Thyroid gland (tissue), 4 donors: ENCODE results near the gene PHACTR4. TPM values are rescaled to one million over a fixed set of nuclear protein-coding genes. Genes with fewer than 3 reads are reported as not detected.

Source experiments
- DNase-seq, 2 donors: peaks; one replicate each; pipeline ENCODE4 v3.0.0-alpha.2; 2019
- H3K27ac ChIP-seq, 3 donors: fragments of 200-600 bp; sonication (generic); 1 replicate in 2 of 3; 2 replicates in 1 of 3; pipeline ENCODE4 v1.5.1; 2016 to 2019; ENCODE audit warnings: mild to moderate bottlenecking in 1 of 3, moderate library complexity in 1 of 3
- H3K27me3 ChIP-seq: fragments of 200-600 bp; sonication (generic); one replicate; pipeline ENCODE4 v1.5.1; 2019
- H3K36me3 ChIP-seq, 2 donors: fragments of 200-600 bp; sonication (generic); one replicate each; pipeline ENCODE4 v1.5.1; 2016 to 2019
- H3K4me1 ChIP-seq, 2 donors: fragments of 200-600 bp; sonication (generic); one replicate each; pipeline ENCODE4 v1.5.1; 2017 to 2019
- H3K4me3 ChIP-seq, 3 donors: fragments of 200-600 bp; sonication (generic); replicated peaks in 1 of 3; 1 replicate in 2 of 3; 2 replicates in 1 of 3; pipeline ENCODE4 v1.5.1; 2016; ENCODE audit warnings: mild to moderate bottlenecking in 1 of 3
- H3K9me3 ChIP-seq: fragments of 200-600 bp; sonication (generic); one replicate; pipeline ENCODE4 v1.5.1; 2017
- POLR2A ChIP-seq, 2 donors: fragments of 450-650 bp; IDR thresholded peaks; one replicate each; pipeline ENCODE4 v1.6.1; 2017; ENCODE audit warnings: antibody characterized with exemption in 2 of 2, mild to moderate bottlenecking in 2 of 2, moderate library complexity in 1 of 2
- WGBS, 2 donors: methylation state at CpG; one replicate each; pipeline ENCODE4 v1.1.5; 2017; 5-methylcytosine and 5-hydroxymethylcytosine counted together
- intact Hi-C: fragments of 100-400 bp; cut with DNase I; formaldehyde crosslinking; loops from one replicate; pipeline ENCODE4 v1.15.1; 2023
- total RNA-seq, 4 donors: library from RNA; depleted of rRNA; stranded (reverse); fragments of >200 nt; gene quantifications; one replicate each; pipeline ENCODE4 v1.2.3, GENCODE V29; 2016
- TF ChIP-seq, protein P1 (sequence below), 6 experiments: fragments of 200-600 bp in 3 of 6; fragments of 450-650 bp in 3 of 6; sonication (generic) in 3 of 6; IDR thresholded peaks; one replicate each; pipeline ENCODE4 v1.5.1; 2016 to 2019; ENCODE audit warnings: antibody characterized with exemption in 6 of 6, mild to moderate bottlenecking in 2 of 6, inconsistent platforms in 1 of 6, moderate library complexity in 1 of 6

Gene PHACTR4
- total RNA-seq, 4 donors from 2014 or later = 25.9 to 31.2 (median 27.8) TPM

GRCh38 chr1:28480308-28480707 is 110.8 kb downstream of the PHACTR4 start:
- H3K36me3 ChIP-seq = peaks cover 9 to 16% of the 10 kb centered on the region in 2 donors
- H3K4me3 ChIP-seq = no peak overlapping the region
- TF ChIP-seq POLR2A (IDR thresholded peaks at IDR 0.05) = no peak
- TF ChIP-seq, protein P1, sequence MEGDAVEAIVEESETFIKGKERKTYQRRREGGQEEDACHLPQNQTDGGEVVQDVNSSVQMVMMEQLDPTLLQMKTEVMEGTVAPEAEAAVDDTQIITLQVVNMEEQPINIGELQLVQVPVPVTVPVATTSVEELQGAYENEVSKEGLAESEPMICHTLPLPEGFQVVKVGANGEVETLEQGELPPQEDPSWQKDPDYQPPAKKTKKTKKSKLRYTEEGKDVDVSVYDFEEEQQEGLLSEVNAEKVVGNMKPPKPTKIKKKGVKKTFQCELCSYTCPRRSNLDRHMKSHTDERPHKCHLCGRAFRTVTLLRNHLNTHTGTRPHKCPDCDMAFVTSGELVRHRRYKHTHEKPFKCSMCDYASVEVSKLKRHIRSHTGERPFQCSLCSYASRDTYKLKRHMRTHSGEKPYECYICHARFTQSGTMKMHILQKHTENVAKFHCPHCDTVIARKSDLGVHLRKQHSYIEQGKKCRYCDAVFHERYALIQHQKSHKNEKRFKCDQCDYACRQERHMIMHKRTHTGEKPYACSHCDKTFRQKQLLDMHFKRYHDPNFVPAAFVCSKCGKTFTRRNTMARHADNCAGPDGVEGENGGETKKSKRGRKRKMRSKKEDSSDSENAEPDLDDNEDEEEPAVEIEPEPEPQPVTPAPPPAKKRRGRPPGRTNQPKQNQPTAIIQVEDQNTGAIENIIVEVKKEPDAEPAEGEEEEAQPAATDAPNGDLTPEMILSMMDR (IDR thresholded peaks at IDR 0.05) = no peak
- intact Hi-C loops = no loop called here
- peak; percentile 55 to 71 for DNase-seq
- H3K27ac ChIP-seq = peak overlapping the region; percentile 70 to 84 (median 82)
- no peaks in the 10 kb centered on the region for H3K9me3 ChIP-seq
- no peaks in the 10 kb centered on the region for H3K27me3 ChIP-seq
- 38 to 49% methylated on average over 5 of the region's 5 CpGs for WGBS, 2 donors
- H3K4me1 ChIP-seq = peaks cover 3 to 12% of the 10 kb centered on the region in 2 donors

- no peak overlapping the region for H3K4me3 ChIP-seq
- H3K27ac ChIP-seq = no peak overlapping the region
- DNase-seq = no peak
- intact Hi-C loops = no loop called here
- H3K36me3 ChIP-seq = peaks cover 6 to 21% of the 10 kb centered on the region in 2 donors
- H3K9me3 ChIP-seq = no peaks in the 10 kb centered on the region
- no peak for TF ChIP-seq POLR2A (IDR thresholded peaks at IDR 0.05)
- H3K4me1 ChIP-seq = peaks cover 3 to 12% of the 10 kb centered on the region in 2 donors
- 64 to 99% methylated on average over 3 of the region's 3 CpGs for WGBS, 2 donors
- H3K27me3 ChIP-seq = no peaks in the 10 kb centered on the region
These were observed 112.6 kb downstream of the PHACTR4 start for GRCh38 chr1:28482138-28482537.

DNA sequence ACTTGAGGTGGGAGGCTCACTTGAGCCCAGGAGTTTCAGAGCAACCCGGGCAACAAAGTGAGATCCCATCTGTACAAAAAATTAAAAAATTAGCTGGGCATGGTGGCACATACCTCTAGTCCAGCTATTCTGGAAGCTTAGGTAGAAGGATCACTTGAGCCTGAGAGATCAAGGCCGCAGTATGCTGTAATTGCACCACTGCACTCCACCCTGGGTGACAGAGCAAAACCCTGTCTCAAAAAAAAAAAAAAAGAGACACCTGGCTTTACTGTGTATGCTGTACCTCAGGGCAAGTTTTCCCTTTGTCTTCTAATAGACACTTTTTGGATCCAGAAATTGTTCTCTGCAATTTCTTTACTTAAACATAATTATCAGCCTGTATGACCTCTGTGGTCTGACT is 113.2 kb downstream of the PHACTR4 start:
- intact Hi-C loops = no loop called here
- Histone ChIP-seq H3K36me3 (peaks cover 0 to 15% of the 10 kb centered on the region in 2 donors), H3K4me3 (no peak overlapping the region), H3K27me3 (no peaks in the 10 kb centered on the region), H3K27ac (no peak overlapping the region), H3K9me3 (no peaks in the 10 kb centered on the region), H3K4me1 (peaks cover 3 to 12% of the 10 kb centered on the region in 2 donors)
- TF ChIP-seq, protein P1 (IDR thresholded peaks at IDR 0.05) = no peak
- TF ChIP-seq POLR2A (IDR thresholded peaks at IDR 0.05) = no peak
- WGBS, 2 donors = 81% methylated on average over 2 of the region's 2 CpGs
- DNase-seq = no peak

DNA sequence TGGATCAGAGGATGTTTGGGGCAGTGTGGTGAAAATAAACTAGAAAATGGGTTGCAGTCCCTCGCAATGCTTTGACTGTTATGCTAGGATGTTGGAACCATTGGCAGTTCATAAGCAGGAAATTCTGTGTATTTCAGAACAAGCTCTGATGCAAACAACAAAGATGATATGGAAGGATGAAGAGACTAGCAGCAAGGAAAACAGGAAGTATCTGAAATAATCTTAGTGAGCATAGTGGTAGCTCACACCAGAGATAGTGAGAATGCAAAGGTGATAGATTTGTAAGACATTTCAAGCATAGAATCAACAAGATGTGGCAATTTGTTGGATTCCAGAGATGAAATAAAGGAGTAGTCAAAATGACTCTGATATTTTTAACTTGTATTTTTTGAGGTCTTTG is 125.2 kb downstream of the PHACTR4 start:
- H3K36me3 ChIP-seq = peaks cover 27 to 58% of the 10 kb centered on the region in 2 donors
- H3K27ac ChIP-seq = no peak overlapping the region
- no peak for DNase-seq
- intact Hi-C loops = no loop called here
- no peaks in the 10 kb centered on the region for H3K27me3 ChIP-seq
- H3K9me3 ChIP-seq = no peaks in the 10 kb centered on the region
- TF ChIP-seq, protein P1 (IDR thresholded peaks at IDR 0.05) = no peak
- TF ChIP-seq POLR2A (IDR thresholded peaks at IDR 0.05) = no peak
- no peak overlapping the region for H3K4me3 ChIP-seq
- WGBS, 2 donors = 89 to 95% methylated on average over 1 of the region's 1 CpG
- no peaks in the 10 kb centered on the region for H3K4me1 ChIP-seq

- Histone ChIP-seq H3K27me3 (no peaks in the 10 kb centered on the region), H3K9me3 (no peaks in the 10 kb centered on the region), H3K4me3 (no peak overlapping the region), H3K36me3 (peaks cover 10 to 17% of the 10 kb centered on the region in 2 donors), H3K27ac (no peak overlapping the region), H3K4me1 (no peaks in the 10 kb centered on the region)
- no peak for DNase-seq
- TF ChIP-seq, protein P1 (IDR thresholded peaks at IDR 0.05) = no peak
- TF ChIP-seq POLR2A (IDR thresholded peaks at IDR 0.05) = no peak
- intact Hi-C loops = no loop called here
- WGBS, 2 donors = 83 to 93% methylated on average over 4 of the region's 4 CpGs
These were observed 130.0 kb downstream of the PHACTR4 start for GRCh38 chr1:28499553-28499952.

GRCh38 chr1:28501925-28502324 is 132.4 kb downstream of the PHACTR4 start:
- no peaks in the 10 kb centered on the region for H3K9me3 ChIP-seq
- peaks cover 0 to 2% of the 10 kb centered on the region in 2 donors for H3K4me1 ChIP-seq
- intact Hi-C loops = no loop called here
- no peak for TF ChIP-seq POLR2A (IDR thresholded peaks at IDR 0.05)
- TF ChIP-seq, protein P1 (IDR thresholded peaks at IDR 0.05) = no peak
- peaks cover under 1 to 5% of the 10 kb centered on the region in 2 donors for H3K36me3 ChIP-seq
- no peaks in the 10 kb centered on the region for H3K27me3 ChIP-seq
- DNase-seq = no peak
- WGBS, 2 donors = 79 to 86% methylated on average over 4 of the region's 4 CpGs
- H3K4me3 ChIP-seq = no peak overlapping the region
- H3K27ac ChIP-seq = no peak overlapping the region
